IMR-90 (cell line): Measurements from ENCODE around the gene S1PR5. TPM values are rescaled to one million over a fixed set of nuclear protein-coding genes. Genes with fewer than 3 reads are reported as not detected.
"Not testable (repeated sequence)": the region's sequence is repeated elsewhere in the genome, so short reads cannot be mapped to it uniquely, and the experiment has no call there.

Experiments used
- ATAC-seq: fragments of 200-7000 bp; cut with Tn5 transposase; 2 replicates; pipeline ENCODE4 v1.9.1; 2020; ENCODE audit warnings: low read depth, mild to moderate bottlenecking, moderate library complexity
- BruUV-seq: library from RNA; stranded (reverse); fragments of 400-500 nt; replicated peaks from 2 replicates; lab custom pipeline; 2021; lab: Mats Ljungman, UMichigan
- CTCF ChIA-PET: fragments of 300-600 bp; formaldehyde crosslinking; extraction: SDS; loops from one replicate; lab custom pipeline; 2021; ENCODE audit warnings: antibody characterized with exemption; lab: Yijun Ruan, JAX
- POLR2A ChIA-PET: fragments of 300-600 bp; sonication (Branson Sonifier 250); formaldehyde crosslinking; loops from one replicate; lab custom pipeline; 2022; ENCODE audit warnings: antibody characterized with exemption; ENCODE audit not compliant: unreplicated experiment; lab: Charles Lee
- DNase-seq: peaks from one replicate; pipeline ENCODE4 v3.0.0; 2013
- H2AFZ ChIP-seq: replicated peaks from 2 replicates; pipeline ENCODE3; 2013; ENCODE audit warnings: low read length, mild to moderate bottlenecking; ENCODE audit not compliant: poor library complexity
- H2AK5ac ChIP-seq: 2 replicates; pipeline ENCODE4 v1.6.1; 2013; ENCODE audit warnings: low read depth, low read length, inconsistent platforms
- H2AK9ac ChIP-seq: replicated peaks from 2 replicates; pipeline ENCODE3; 2013; ENCODE audit warnings: mild to moderate bottlenecking, low read depth, low read length, moderate library complexity; ENCODE audit not compliant: poor library complexity
- H2BK120ac ChIP-seq: 2 replicates; pipeline ENCODE4 v1.6.1; 2013; ENCODE audit warnings: low read depth, low read length, inconsistent platforms
- H2BK15ac ChIP-seq: 3 replicates; pipeline ENCODE4 v1.6.1; 2013; ENCODE audit warnings: low read depth, low read length, inconsistent platforms
- H2BK20ac ChIP-seq: 2 replicates; pipeline ENCODE4 v1.6.1; 2013; ENCODE audit warnings: low read depth, mild to moderate bottlenecking, inconsistent platforms, low read length, moderate library complexity
- H2BK5ac ChIP-seq: 2 replicates; pipeline ENCODE4 v1.6.1; 2013; ENCODE audit warnings: mild to moderate bottlenecking, low read depth, low read length, inconsistent platforms; ENCODE audit not compliant: poor library complexity, severe bottlenecking
- H3K14ac ChIP-seq: replicated peaks from 2 replicates; pipeline ENCODE4 v1.6.1; 2013; ENCODE audit warnings: low read depth, low read length, inconsistent platforms
- H3K18ac ChIP-seq: 2 replicates; pipeline ENCODE4 v1.6.1; 2013; ENCODE audit warnings: low read depth, low read length, control low read depth
- H3K23ac ChIP-seq: 2 replicates; pipeline ENCODE4 v1.6.1; 2013; ENCODE audit warnings: low read depth, low read length, inconsistent platforms
- H3K27ac ChIP-seq: 2 replicates; pipeline ENCODE4 v1.5.1; 2013; ENCODE audit warnings: mild to moderate bottlenecking, control low read depth, low read length; ENCODE audit not compliant: insufficient read depth
- H3K27me3 ChIP-seq: 2 replicates; pipeline ENCODE4 v1.6.1; 2013; ENCODE audit warnings: low read length; ENCODE audit not compliant: control insufficient read depth, insufficient read depth
- H3K36me3 ChIP-seq: 2 replicates; pipeline ENCODE4 v1.6.1; 2013; ENCODE audit warnings: low read length, mixed read lengths; ENCODE audit not compliant: control insufficient read depth, insufficient read depth
- H3K4ac ChIP-seq: 2 replicates; pipeline ENCODE4 v1.6.1; 2013; ENCODE audit warnings: low read depth, low read length, inconsistent platforms
- H3K4me1 ChIP-seq: 2 replicates; pipeline ENCODE4 v1.6.1; 2013; ENCODE audit warnings: low read length, mixed read lengths; ENCODE audit not compliant: control insufficient read depth, insufficient read depth
- H3K4me2 ChIP-seq: 2 replicates; pipeline ENCODE4 v1.6.1; 2013; ENCODE audit warnings: low read depth, mild to moderate bottlenecking, control low read depth, low read length, moderate library complexity
- H3K4me3 ChIP-seq: 2 replicates; pipeline ENCODE4 v1.5.1; 2013; ENCODE audit warnings: low read depth, mild to moderate bottlenecking, control low read depth, low read length, moderate library complexity; ENCODE audit not compliant: insufficient read depth
- H3K56ac ChIP-seq: 2 replicates; pipeline ENCODE4 v1.6.1; 2013; ENCODE audit warnings: low read length, inconsistent platforms; ENCODE audit not compliant: insufficient read depth; ENCODE audit errors: extremely low read depth
- H3K79me1 ChIP-seq, 2 experiments: 2 replicates each; pipeline ENCODE4 v1.6.1; 2013; ENCODE audit warnings: low read length in 2 of 2, inconsistent platforms in 1 of 2, low read depth in 1 of 2
- H3K9ac ChIP-seq: 2 replicates; pipeline ENCODE4 v1.6.1; 2013; ENCODE audit warnings: low read depth, low read length, control low read depth
- H3K9me1 ChIP-seq: 2 replicates; pipeline ENCODE4 v1.6.1; 2013; ENCODE audit warnings: low read length, inconsistent platforms; ENCODE audit not compliant: insufficient read depth
- H3K9me3 ChIP-seq: 2 replicates; pipeline ENCODE4 v1.6.1; 2013; ENCODE audit warnings: low read length; ENCODE audit not compliant: control insufficient read depth, insufficient read depth
- H4K20me1 ChIP-seq: 2 replicates; pipeline ENCODE4 v1.6.1; 2013; ENCODE audit warnings: low read length, inconsistent platforms; ENCODE audit not compliant: insufficient read depth
- H4K5ac ChIP-seq: 2 replicates; pipeline ENCODE4 v1.6.1; 2013; ENCODE audit warnings: mild to moderate bottlenecking, low read depth, low read length, control low read depth
- H4K8ac ChIP-seq, 2 experiments: 2 replicates each; pipeline ENCODE4 v1.6.1; 2013; ENCODE audit warnings: low read depth in 2 of 2, low read length in 2 of 2, control low read depth in 1 of 2, inconsistent platforms in 1 of 2
- H4K91ac ChIP-seq: 2 replicates; pipeline ENCODE4 v1.6.1; 2013; ENCODE audit warnings: low read depth, low read length, inconsistent platforms; ENCODE audit not compliant: insufficient read depth
- CEBPB ChIP-seq: IDR thresholded peaks from 2 replicates; pipeline ENCODE4 v1.6.1; 2012; ENCODE audit warnings: low read depth, low read length, improper control_type of control experiment
- CTCF ChIP-seq: conservative IDR thresholded peaks from 2 replicates; pipeline ENCODE4 v1.5.1; 2012; ENCODE audit warnings: mild to moderate bottlenecking, low read depth, low read length, improper control_type of control experiment
- WGBS, 2 experiments: methylation state at CpG; one replicate each; pipeline versions ENCODE4 v1.1.5 to v1.1.7; 2013; ENCODE audit warnings: missing lambda C conversion rate in 2 of 2; ENCODE audit not compliant: insufficient read length in 1 of 2; ENCODE audit errors: extremely low coverage in 2 of 2; 5-methylcytosine and 5-hydroxymethylcytosine counted together
- dilution Hi-C: fragments of 300-500 bp; cut with HindIII; formaldehyde crosslinking; loops from one replicate; pipeline ENCODE4 v1.14.3; 2018; ENCODE audit warnings: low sequenced_read_pairs; ENCODE audit not compliant: unreplicated experiment
- in situ Hi-C: fragments of 300-500 bp; cut with MboI; formaldehyde crosslinking; loops from 3 replicates; pipeline ENCODE4 v1.14.3; 2019; ENCODE audit warnings: low sequenced_read_pairs, inconsistent platforms, mixed read lengths
- intact Hi-C: fragments of 100-400 bp; cut with micrococcal nuclease; formaldehyde crosslinking; loops from 2 replicates; pipeline ENCODE4 v1.10.0; 2022
- polyA plus RNA-seq, 3 experiments: library from polyadenylated mRNA; depleted of rRNA; stranded (reverse); fragments of >200 nt; gene quantifications; 2 replicates each; pipeline ENCODE4 v1.2.3, GENCODE V29; 2012; ENCODE audit warnings: low replicate concordance in 1 of 3
- total RNA-seq: library from RNA; depleted of rRNA; stranded (reverse); fragments of >200 nt; gene quantifications from 2 replicates; pipeline ENCODE4 v1.2.3, GENCODE V29; 2012

S1PR5 gene
- total and polyA plus RNA-seq, 2 of the 4 experiments (the other 2 are of a cell fraction) = 0.36 to 0.55 TPM

DNA sequence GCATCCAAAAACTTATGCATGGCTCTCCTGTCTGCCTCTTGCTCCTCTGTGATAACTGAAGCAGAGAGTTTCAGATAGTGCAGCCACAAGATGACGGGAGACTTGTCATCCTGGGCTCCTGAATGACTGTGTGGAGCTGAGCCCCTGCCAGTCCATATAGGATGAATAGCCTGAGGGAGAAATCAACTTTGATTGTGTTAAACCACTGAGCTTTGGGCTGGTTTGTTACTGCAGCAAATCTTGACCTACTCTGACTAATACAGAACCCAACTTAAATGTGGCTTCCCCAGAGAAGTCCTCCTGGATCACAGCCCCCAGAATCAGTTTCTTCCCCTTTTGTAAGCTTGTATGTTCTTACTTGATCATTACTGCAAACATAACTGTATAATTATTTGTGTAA, 15.2 kb upstream of the S1PR5 start (continued):
- TF ChIP-seq CTCF (no peak), CEBPB (no peak)

DNA sequence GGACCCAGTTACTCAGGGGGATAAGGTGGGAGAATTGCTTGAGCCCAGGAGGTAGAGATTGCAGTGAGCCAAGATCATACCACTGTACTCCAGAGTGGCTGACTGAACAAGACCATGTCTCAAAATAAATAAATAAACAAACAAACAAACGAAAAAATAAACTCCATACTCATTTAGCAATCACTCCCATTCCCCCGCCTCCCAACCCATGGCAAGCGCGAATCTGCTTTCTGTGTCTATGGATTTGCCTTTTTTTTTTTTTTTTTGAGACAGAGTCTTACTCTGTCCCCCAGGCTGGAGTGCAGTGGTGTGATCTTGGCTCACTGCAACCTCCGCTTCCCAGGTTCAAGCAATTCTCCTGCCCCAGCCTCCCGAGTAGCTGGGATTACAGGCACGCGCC, 9.6 kb upstream of the S1PR5 start:
- H3K9me1 ChIP-seq, ATAC-seq, in situ Hi-C loops, H3K27ac ChIP-seq, H3K4me2 ChIP-seq, intact Hi-C loops, H2AFZ ChIP-seq, H3K23ac ChIP-seq, H3K4me1 ChIP-seq, H2AK5ac ChIP-seq, H2BK15ac ChIP-seq, H3K56ac ChIP-seq, DNase-seq, H3K14ac ChIP-seq, H3K79me1 ChIP-seq, H3K4ac ChIP-seq, H3K9ac ChIP-seq, H2BK120ac ChIP-seq, H4K20me1 ChIP-seq, H3K9me3 ChIP-seq, H2BK5ac ChIP-seq, H3K4me3 ChIP-seq, H4K8ac ChIP-seq, POLR2A ChIA-PET, H3K36me3 ChIP-seq, H2BK20ac ChIP-seq, H4K5ac ChIP-seq, H2AK9ac ChIP-seq, BruUV-seq, H4K91ac ChIP-seq, H3K18ac ChIP-seq, dilution Hi-C loops: not testable (repeated sequence)
- CTCF ChIA-PET = interaction anchor here (0.7 kb wide), 1 partner anchor 43 kb away, joined by 8 read pairs; no protein-coding TSS in a partner anchor
- 100% methylated on average over 2 of the region's 8 CpGs; no CpG with 5 or more reads in 1 of the 2 experiments for WGBS, 2 experiments
- H3K27me3 ChIP-seq = peaks cover 11% of the 10 kb centered on the region
